ENCODE measurements around the gene EIF1B. TPM values are rescaled to one million over a fixed set of nuclear protein-coding genes. Genes with fewer than 3 reads are reported as not detected.
"Not testable (repeated sequence)": the region's sequence is repeated elsewhere in the genome, so short reads cannot be mapped to it uniquely, and the experiment has no call there.

EIF1B gene
- total RNA-seq, 3 donors from 2014 or later: 37.3 to 62.7 (median 41.3) TPM

- ATAC-seq: no peak
- H3K36me3 ChIP-seq (ENCODE audit: low read depth): no peaks in the 10 kb centered on the region
- intact Hi-C loops (cut with DNase I, micrococcal nuclease): no loop called here
- no peaks in the 10 kb centered on the region for H3K9me3 ChIP-seq
- no peak for TF ChIP-seq CTCF (IDR thresholded peaks at IDR 0.05)
- no peak overlapping the region for H3K4me3 ChIP-seq
- H3K4me1 ChIP-seq (ENCODE audit: low read depth): no peaks in the 10 kb centered on the region
- DNase-seq: no peak
Measured at GRCh38 chr3:40268802-40269524, 40.5 kb upstream of the EIF1B start.

GRCh38 chr3:40278791-40279190 lies 30.7 kb upstream of the EIF1B start:
- Histone ChIP-seq H3K36me3 (ENCODE audit: low read depth) (no peaks in the 10 kb centered on the region), H3K4me3 (no peak overlapping the region), H3K9me3 (no peaks in the 10 kb centered on the region), H3K4me1 (ENCODE audit: low read depth) (no peaks in the 10 kb centered on the region)
- no peak for DNase-seq
- ATAC-seq: no peak
- intact Hi-C loops (cut with DNase I, micrococcal nuclease): no loop called here
- TF ChIP-seq CTCF (IDR thresholded peaks at IDR 0.05): no peak

- ATAC-seq (no peak), DNase-seq (no peak)
- no peaks in the 10 kb centered on the region for H3K4me1 ChIP-seq (ENCODE audit: low read depth)
- intact Hi-C loops (cut with DNase I, micrococcal nuclease): no loop called here
- no peak overlapping the region for H3K4me3 ChIP-seq
- no peak for TF ChIP-seq CTCF (IDR thresholded peaks at IDR 0.05)
- no peaks in the 10 kb centered on the region for H3K9me3 ChIP-seq
- no peaks in the 10 kb centered on the region for H3K36me3 ChIP-seq (ENCODE audit: low read depth)
Measured at GRCh38 chr3:40281995-40282394, 27.5 kb upstream of the EIF1B start.

- H3K36me3 ChIP-seq (ENCODE audit: low read depth); intact Hi-C loops (cut with DNase I, micrococcal nuclease); H3K9me3 ChIP-seq; H3K4me1 ChIP-seq (ENCODE audit: low read depth); ATAC-seq; DNase-seq; H3K4me3 ChIP-seq: not testable (repeated sequence)
Measured at GRCh38 chr3:40283057-40283456, 26.4 kb upstream of the EIF1B start.

GRCh38 chr3:40287248-40287647 lies 22.3 kb upstream of the EIF1B start:
- no peak for TF ChIP-seq CTCF (IDR thresholded peaks at IDR 0.05)
- H3K36me3 ChIP-seq (ENCODE audit: low read depth): no peaks in the 10 kb centered on the region
- H3K9me3 ChIP-seq: no peaks in the 10 kb centered on the region
- DNase-seq (no peak), ATAC-seq (no peak)
- intact Hi-C loops (cut with DNase I, micrococcal nuclease): no loop called here
- H3K4me1 ChIP-seq (ENCODE audit: low read depth): no peaks in the 10 kb centered on the region
- H3K4me3 ChIP-seq: no peak overlapping the region

GRCh38 chr3:40290396-40290795 lies 19.1 kb upstream of the EIF1B start:
- TF ChIP-seq CTCF (IDR thresholded peaks at IDR 0.05): no peak
- ATAC-seq (peak; percentile 40), DNase-seq (peak in 1 of 3 donors; percentile 25)
- intact Hi-C loops (cut with DNase I, micrococcal nuclease): no loop called here
- Histone ChIP-seq H3K4me1 (ENCODE audit: low read depth) (no peaks in the 10 kb centered on the region), H3K9me3 (no peaks in the 10 kb centered on the region), H3K36me3 (ENCODE audit: low read depth) (no peaks in the 10 kb centered on the region), H3K4me3 (no peak overlapping the region)

All from mucosa of descending colon (tissue), 3 donors.